Erythroblast (primary cell): ENCODE data around the gene DUS1L.

Experiments used
- GATA1 ChIP-seq: IDR thresholded peaks from 2 replicates; pipeline ENCODE4 v1.6.1; 2011; ENCODE audit warnings: low read depth, mild to moderate bottlenecking, control low read depth, low read length, moderate library complexity
- POLR2A ChIP-seq: IDR thresholded peaks from 2 replicates; pipeline ENCODE4 v1.6.1; 2011; ENCODE audit warnings: mild to moderate bottlenecking, low read length

- no peak for TF ChIP-seq POLR2A
- no peak for TF ChIP-seq GATA1
Measured at GRCh38 chr17:82080789-82081464, 15.3 kb upstream of the DUS1L start.
